H9 (cell line): ENCODE measurements around the gene HAUS6. TPM values are rescaled to one million over a fixed set of nuclear protein-coding genes. Genes with fewer than 3 reads are reported as not detected.

Source experiments
- DNase-seq: peaks from one replicate; pipeline ENCODE4 v3.0.0-alpha.2; 2017
- H2AFZ ChIP-seq: one replicate; pipeline ENCODE4 v1.6.1; 2013; ENCODE audit warnings: mild to moderate bottlenecking, low read length, control low read depth, moderate library complexity
- H2AK5ac ChIP-seq: 2 replicates; pipeline ENCODE4 v1.6.1; 2013; ENCODE audit warnings: low read length, control low read depth, mixed read lengths; ENCODE audit not compliant: insufficient read length
- H2BK120ac ChIP-seq: one replicate; pipeline ENCODE4 v1.6.1; 2013; ENCODE audit warnings: low read depth, mild to moderate bottlenecking, low read length, control low read depth, inconsistent platforms; ENCODE audit not compliant: poor library complexity, severe bottlenecking
- H2BK12ac ChIP-seq: 2 replicates; pipeline ENCODE4 v1.6.1; 2013; ENCODE audit warnings: low read length, control low read depth, mixed read lengths, low read depth; ENCODE audit not compliant: insufficient read length
- H2BK15ac ChIP-seq: 2 replicates; pipeline ENCODE4 v1.6.1; 2013; ENCODE audit warnings: low read depth, low read length, control low read depth
- H2BK20ac ChIP-seq: one replicate; pipeline ENCODE4 v1.6.1; 2013; ENCODE audit warnings: low read depth, mild to moderate bottlenecking, low read length, control low read depth, inconsistent platforms; ENCODE audit not compliant: poor library complexity, severe bottlenecking
- H2BK5ac ChIP-seq: 2 replicates; pipeline ENCODE4 v1.6.1; 2013; ENCODE audit warnings: low read length, control low read depth, mixed read lengths; ENCODE audit not compliant: insufficient read length
- H3K14ac ChIP-seq: 2 replicates; pipeline ENCODE4 v1.6.1; 2013; ENCODE audit warnings: low read length, control low read depth; ENCODE audit not compliant: insufficient read depth
- H3K18ac ChIP-seq: 2 replicates; pipeline ENCODE4 v1.6.1; 2013; ENCODE audit warnings: low read depth, mild to moderate bottlenecking, mixed read lengths, low read length, control low read depth; ENCODE audit not compliant: insufficient read length
- H3K23ac ChIP-seq: 2 replicates; pipeline ENCODE4 v1.6.1; 2013; ENCODE audit warnings: low read length, control low read depth, mixed read lengths, low read depth; ENCODE audit not compliant: insufficient read length
- H3K23me2 ChIP-seq: 2 replicates; pipeline ENCODE4 v1.6.1; 2013; ENCODE audit warnings: low read depth, mild to moderate bottlenecking, mixed read lengths, low read length, control low read depth; ENCODE audit not compliant: insufficient read length, poor library complexity, severe bottlenecking
- H3K27ac ChIP-seq: 2 replicates; pipeline ENCODE4 v1.5.1; 2013; ENCODE audit warnings: low read length, control low read depth, mixed read lengths, low read depth; ENCODE audit not compliant: insufficient read length
- H3K27me3 ChIP-seq: 2 replicates; pipeline ENCODE4 v1.6.1; 2013; ENCODE audit warnings: low read length, control low read depth, inconsistent platforms; ENCODE audit not compliant: insufficient read depth
- H3K4ac ChIP-seq: 2 replicates; pipeline ENCODE4 v1.6.1; 2013; ENCODE audit warnings: low read depth, mild to moderate bottlenecking, control low read depth, inconsistent platforms, low read length, moderate library complexity
- H3K4me1 ChIP-seq: 2 replicates; pipeline ENCODE4 v1.6.1; 2013; ENCODE audit warnings: low read length, control low read depth, inconsistent platforms; ENCODE audit not compliant: insufficient read depth
- H3K4me2 ChIP-seq: 2 replicates; pipeline ENCODE4 v1.6.1; 2013; ENCODE audit warnings: low read length, control low read depth, mixed read lengths; ENCODE audit not compliant: insufficient read length, insufficient read depth
- H3K56ac ChIP-seq: 2 replicates; pipeline ENCODE4 v1.6.1; 2013; ENCODE audit warnings: low read depth, mild to moderate bottlenecking, mixed read lengths, low read length, control low read depth; ENCODE audit not compliant: insufficient read length
- H3K79me1 ChIP-seq: 2 replicates; pipeline ENCODE4 v1.6.1; 2013; ENCODE audit warnings: low read depth, mild to moderate bottlenecking, moderate library complexity, low read length, control low read depth, inconsistent platforms; ENCODE audit not compliant: insufficient read depth, poor library complexity, severe bottlenecking
- H3K79me2 ChIP-seq: 2 replicates; pipeline ENCODE4 v1.6.1; 2013; ENCODE audit warnings: low read length, control low read depth, inconsistent platforms; ENCODE audit not compliant: insufficient read depth
- H3K9ac ChIP-seq: 2 replicates; pipeline ENCODE4 v1.6.1; 2013; ENCODE audit warnings: low read length, control low read depth, mixed read lengths; ENCODE audit not compliant: insufficient read length; ENCODE audit errors: extremely low read depth
- H3K9me3 ChIP-seq: one replicate; pipeline ENCODE4 v1.6.1; 2013; ENCODE audit warnings: low read depth, low read length, inconsistent platforms; ENCODE audit not compliant: control insufficient read depth
- H3T11ph ChIP-seq: one replicate; pipeline ENCODE4 v1.6.1; 2013; ENCODE audit warnings: mild to moderate bottlenecking, low read length, control low read depth, inconsistent platforms
- H4K20me1 ChIP-seq: one replicate; pipeline ENCODE4 v1.6.1; 2013; ENCODE audit not compliant: control insufficient read depth, insufficient read length, insufficient read depth
- H4K5ac ChIP-seq: 2 replicates; pipeline ENCODE4 v1.6.1; 2013; ENCODE audit warnings: low read depth, mild to moderate bottlenecking, mixed read lengths, low read length, control low read depth; ENCODE audit not compliant: insufficient read length
- H4K8ac ChIP-seq: replicated peaks from 2 replicates; pipeline ENCODE4 v1.6.1; 2013; ENCODE audit warnings: low read length, control low read depth, mixed read lengths, low read depth; ENCODE audit not compliant: insufficient read length
- H4K91ac ChIP-seq: 2 replicates; pipeline ENCODE4 v1.6.1; 2013; ENCODE audit warnings: low read depth, mild to moderate bottlenecking, moderate library complexity, mixed read lengths, low read length, control low read depth; ENCODE audit not compliant: insufficient read length
- H3K27ac Mint-ChIP-seq, 3 experiments: 2 replicates in 2 of 3; 3 replicates in 1 of 3; pipeline ENCODE4 v1.8.0; 2020 to 2021; ENCODE audit warnings: mixed read lengths in 3 of 3, mild to moderate bottlenecking in 1 of 3, moderate library complexity in 1 of 3
- H3K27me3 Mint-ChIP-seq: 2 replicates; pipeline ENCODE4 v1.8.0; 2021; ENCODE audit warnings: low read depth, mild to moderate bottlenecking, moderate library complexity, mixed read lengths
- H3K36me3 Mint-ChIP-seq, 3 experiments: 2 replicates in 2 of 3; 3 replicates in 1 of 3; pipeline ENCODE4 v1.8.0; 2020 to 2021; ENCODE audit warnings: low read depth in 3 of 3, mixed read lengths in 3 of 3; ENCODE audit not compliant: insufficient read depth in 1 of 3
- H3K4me1 Mint-ChIP-seq, 2 experiments: 2 replicates each; pipeline ENCODE4 v1.8.0; 2020; ENCODE audit warnings: mixed read lengths in 2 of 2
- H3K4me3 Mint-ChIP-seq, 2 experiments: 2 replicates in 1 of 2; 3 replicates in 1 of 2; pipeline ENCODE4 v1.8.0; 2020 to 2021; ENCODE audit warnings: mild to moderate bottlenecking in 2 of 2, mixed read lengths in 2 of 2, moderate library complexity in 1 of 2
- H3K9me3 Mint-ChIP-seq, 2 experiments: 2 replicates in 1 of 2; 3 replicates in 1 of 2; pipeline ENCODE4 v1.8.0; 2020; ENCODE audit warnings: mild to moderate bottlenecking in 2 of 2, mixed read lengths in 2 of 2, moderate library complexity in 1 of 2
- WGBS: extraction: QIAGEN DNeasy Blood & Tissue Kit; methylation state at CpG from one replicate; pipeline ENCODE4 v1.1.7; 2013; ENCODE audit warnings: missing lambda C conversion rate, low lambda C conversion rate, mixed read lengths; ENCODE audit not compliant: insufficient read length; ENCODE audit errors: extremely low coverage; 5-methylcytosine and 5-hydroxymethylcytosine counted together
- total RNA-seq: library from RNA; stranded (reverse); gene quantifications from 2 replicates; pipeline ENCODE4 v1.2.1, GENCODE V29; 2021
- TF ChIP-seq, protein P1 (sequence below): fragments of 200-600 bp; sonication (generic); conservative IDR thresholded peaks from 3 replicates; pipeline ENCODE4 v1.8.0; 2021; ENCODE audit warnings: antibody characterized with exemption, mild to moderate bottlenecking

Gene HAUS6
- total RNA-seq, 1 experiment from 2014 or later, result 42.3 TPM

DNA sequence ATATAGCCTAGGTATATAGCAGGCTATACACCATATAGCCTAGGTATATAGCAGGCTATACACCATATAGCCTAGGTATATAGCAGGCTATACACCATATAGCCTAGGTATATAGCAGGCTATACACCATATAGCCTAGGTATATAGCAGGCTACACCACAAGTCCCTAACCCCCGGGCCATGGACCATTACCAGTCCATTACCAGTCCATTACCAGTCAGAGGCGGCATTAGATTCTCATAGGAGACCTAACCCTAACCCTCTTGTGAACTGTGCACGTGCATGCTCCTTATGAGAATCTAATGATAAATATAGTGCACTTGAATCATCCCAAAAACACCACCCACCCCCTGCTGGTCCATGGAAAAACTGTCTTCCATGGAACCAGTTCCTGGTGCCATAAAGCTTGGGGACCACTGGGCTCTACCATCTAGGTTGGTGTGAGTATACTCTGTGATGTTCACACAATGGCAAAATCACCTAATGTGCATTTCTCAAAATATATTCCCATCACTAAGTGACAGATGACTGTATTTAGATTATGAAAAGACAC is 19.9 kb upstream of the HAUS6 start:
- Histone ChIP-seq H2BK5ac (no peak overlapping the region), H3K14ac (no peak overlapping the region), H3K27me3 (no peaks in the 10 kb centered on the region), H2AK5ac (no peak overlapping the region), H3K23me2 (peaks cover 7% of the 10 kb centered on the region), H2BK12ac (no peak overlapping the region), H2BK15ac (no peak overlapping the region), H2BK20ac (no peak overlapping the region), H3K4ac (no peak overlapping the region), H4K8ac (no peak overlapping the region), H4K91ac (no peak overlapping the region), H3K18ac (no peak overlapping the region), H3K4me1 (no peaks in the 10 kb centered on the region), H3K56ac (no peak overlapping the region), H3K79me2 (no peaks in the 10 kb centered on the region), H2AFZ (no peak overlapping the region), H3K4me2 (no peak overlapping the region), H3K23ac (no peak overlapping the region), H3K9me3 (no peaks in the 10 kb centered on the region), H4K20me1 (no peaks in the 10 kb centered on the region), H3K79me1 (no peaks in the 10 kb centered on the region), H3K9ac (no peak overlapping the region), H2BK120ac (no peak overlapping the region), H3K27ac (no peak overlapping the region), H3T11ph (no peak overlapping the region), H4K5ac (no peak overlapping the region)
- WGBS, result no CpG with 5 or more reads among the region's 3 CpGs
- DNase-seq, result no peak
- H3K27ac Mint-ChIP-seq, result no peak overlapping the region
- no peak overlapping the region for H3K4me3 Mint-ChIP-seq
- H3K4me1 Mint-ChIP-seq, result peaks cover 4 to 18% of the 10 kb centered on the region in 2 experiments
- TF ChIP-seq, protein P1, sequence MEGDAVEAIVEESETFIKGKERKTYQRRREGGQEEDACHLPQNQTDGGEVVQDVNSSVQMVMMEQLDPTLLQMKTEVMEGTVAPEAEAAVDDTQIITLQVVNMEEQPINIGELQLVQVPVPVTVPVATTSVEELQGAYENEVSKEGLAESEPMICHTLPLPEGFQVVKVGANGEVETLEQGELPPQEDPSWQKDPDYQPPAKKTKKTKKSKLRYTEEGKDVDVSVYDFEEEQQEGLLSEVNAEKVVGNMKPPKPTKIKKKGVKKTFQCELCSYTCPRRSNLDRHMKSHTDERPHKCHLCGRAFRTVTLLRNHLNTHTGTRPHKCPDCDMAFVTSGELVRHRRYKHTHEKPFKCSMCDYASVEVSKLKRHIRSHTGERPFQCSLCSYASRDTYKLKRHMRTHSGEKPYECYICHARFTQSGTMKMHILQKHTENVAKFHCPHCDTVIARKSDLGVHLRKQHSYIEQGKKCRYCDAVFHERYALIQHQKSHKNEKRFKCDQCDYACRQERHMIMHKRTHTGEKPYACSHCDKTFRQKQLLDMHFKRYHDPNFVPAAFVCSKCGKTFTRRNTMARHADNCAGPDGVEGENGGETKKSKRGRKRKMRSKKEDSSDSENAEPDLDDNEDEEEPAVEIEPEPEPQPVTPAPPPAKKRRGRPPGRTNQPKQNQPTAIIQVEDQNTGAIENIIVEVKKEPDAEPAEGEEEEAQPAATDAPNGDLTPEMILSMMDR, result no peak
- H3K36me3 Mint-ChIP-seq, result peaks cover 36 to 89% (median 78%) of the 10 kb centered on the region in 3 experiments; a peak in 6 of 7 replicates
- no peaks in the 10 kb centered on the region for H3K9me3 Mint-ChIP-seq
- no peaks in the 10 kb centered on the region for H3K27me3 Mint-ChIP-seq
